Activated T-cell treated with anti-CD3 and anti-CD28 coated beads for 48 hours (primary cell): ENCODE results near the gene CPNE7.
A peak's percentile ranks its signal among the peaks of the same experiment; 100 is the strongest.
"Not testable (repeated sequence)": the region's sequence is repeated elsewhere in the genome, so short reads cannot be mapped to it uniquely, and the experiment has no call there.

ENCODE experiments used
- DNase-seq: peaks from one replicate; pipeline ENCODE4 v3.0.0-alpha.2; 2020; ENCODE audit warnings: low read depth

CPNE7 gene

GRCh38 chr16:89583197-89583894 is 7.8 kb downstream of the CPNE7 start:
- no peak for DNase-seq

- DNase-seq: no peak
Measured at GRCh38 chr16:89583895-89584644, 8.5 kb downstream of the CPNE7 start.

GRCh38 chr16:89584768-89585549 is 9.4 kb downstream of the CPNE7 start:
- DNase-seq: no peak

- no peak for DNase-seq
Measured at GRCh38 chr16:89586218-89586617, 10.7 kb downstream of the CPNE7 start.

GRCh38 chr16:89586853-89587252 is 11.3 kb downstream of the CPNE7 start:
- no peak for DNase-seq

GRCh38 chr16:89587676-89588075 is 12.1 kb downstream of the CPNE7 start:
- not testable (repeated sequence) for DNase-seq

- no peak for DNase-seq
Measured at GRCh38 chr16:89588413-89589109, 13.0 kb downstream of the CPNE7 start.

GRCh38 chr16:89589241-89589926 is 13.8 kb downstream of the CPNE7 start:
- no peak for DNase-seq

GRCh38 chr16:89593841-89594240 is 18.3 kb downstream of the CPNE7 start:
- DNase-seq: no peak

- DNase-seq: no peak
Measured at GRCh38 chr16:89595330-89596060, 19.9 kb downstream of the CPNE7 start.

GRCh38 chr16:89596061-89596689 is 20.6 kb downstream of the CPNE7 start:
- no peak for DNase-seq

- no peak for DNase-seq
Measured at GRCh38 chr16:89596957-89597649, 21.5 kb downstream of the CPNE7 start.

GRCh38 chr16:89598199-89598598 is 22.6 kb downstream of the CPNE7 start:
- no peak for DNase-seq

- DNase-seq: no peak
Measured at GRCh38 chr16:89599451-89599858, 23.9 kb downstream of the CPNE7 start.

GRCh38 chr16:89599902-89600301 is 24.3 kb downstream of the CPNE7 start:
- no peak for DNase-seq

GRCh38 chr16:89600427-89600826 is 24.9 kb downstream of the CPNE7 start:
- no peak for DNase-seq

- DNase-seq: no peak
Measured at GRCh38 chr16:89600956-89601355, 25.4 kb downstream of the CPNE7 start.

GRCh38 chr16:89601906-89602272 is 26.3 kb downstream of the CPNE7 start:
- DNase-seq: no peak

GRCh38 chr16:89602273-89602951 is 26.9 kb downstream of the CPNE7 start:
- DNase-seq: peak; percentile 58
